Activated CD4-positive, alpha-beta T cell treated with anti-CD3 and anti-CD28 coated beads for 36 hours (primary cell): ENCODE measurements around the gene PANX2. TPM values are rescaled to one million over a fixed set of nuclear protein-coding genes. Genes with fewer than 3 reads are reported as not detected.
"Not testable (repeated sequence)": the region's sequence is repeated elsewhere in the genome, so short reads cannot be mapped to it uniquely, and the experiment has no call there.

ENCODE experiments used
- ATAC-seq: fragments of 200-7000 bp; cut with Tn5 transposase; one replicate; pipeline ENCODE4 v1.10.0; 2021; ENCODE audit warnings: mild to moderate bottlenecking, moderate library complexity
- CTCF ChIA-PET: fragments of 350-600 bp; sonication (Branson Sonifier 250); formaldehyde crosslinking; loops from one replicate; lab custom pipeline; 2021; ENCODE audit warnings: antibody characterized with exemption; lab: Charles Lee
- POLR2A ChIA-PET: fragments of 350-600 bp; sonication (Branson Sonifier 250); formaldehyde crosslinking; loops from one replicate; lab custom pipeline; 2021; ENCODE audit warnings: antibody characterized with exemption, inconsistent platforms; lab: Charles Lee
- DNase-seq: peaks from one replicate; pipeline ENCODE4 v3.0.0-alpha.2; 2020
- H3K27ac Mint-ChIP-seq: one replicate; pipeline ENCODE4 v1.8.0; 2021; ENCODE audit warnings: mixed read lengths
- H3K27me3 Mint-ChIP-seq: one replicate; pipeline ENCODE4 v1.8.0; 2021; ENCODE audit warnings: mixed read lengths
- H3K36me3 Mint-ChIP-seq: one replicate; pipeline ENCODE4 v1.8.0; 2021; ENCODE audit warnings: low read depth, mixed read lengths
- H3K4me1 Mint-ChIP-seq: one replicate; pipeline ENCODE4 v1.8.0; 2021; ENCODE audit warnings: mixed read lengths
- H3K4me3 Mint-ChIP-seq: one replicate; pipeline ENCODE4 v1.8.0; 2021; ENCODE audit warnings: mild to moderate bottlenecking, moderate library complexity, mixed read lengths
- H3K9me3 Mint-ChIP-seq: one replicate; pipeline ENCODE4 v1.8.0; 2021; ENCODE audit warnings: low read depth, mixed read lengths
- intact Hi-C, 2 experiments: fragments of 100-400 bp; cut with DNase I in 1 of 2; cut with micrococcal nuclease in 1 of 2; formaldehyde crosslinking; loops; one replicate each; pipeline versions ENCODE4 v1.14.2 to v1.15.1; 2022 to 2024; cut with DNase I, micrococcal nuclease
- total RNA-seq, 2 experiments: library from RNA; stranded (reverse); gene quantifications; one replicate each; pipeline ENCODE4 v1.2.3, GENCODE V29; 2021

The PANX2 gene
- total RNA-seq, 2 experiments from 2014 or later: 2.2 to 2.7 TPM

GRCh38 chr22:50138988-50139387 is 31.5 kb upstream of the PANX2 start:
- ChIA-PET POLR2A (no interaction called here), CTCF (interaction anchor here (0.6 kb wide), 1 partner anchor 19 kb away, joined by 4 read pairs; no protein-coding TSS in a partner anchor)
- intact Hi-C loops: no loop called here
- no peak for ATAC-seq
- no peak overlapping the region for H3K4me3 Mint-ChIP-seq
- no peaks in the 10 kb centered on the region for H3K4me1 Mint-ChIP-seq
- DNase-seq: no peak
- H3K9me3 Mint-ChIP-seq: no peaks in the 10 kb centered on the region
- peaks cover 12% of the 10 kb centered on the region for H3K27me3 Mint-ChIP-seq
- H3K27ac Mint-ChIP-seq: no peak overlapping the region
- H3K36me3 Mint-ChIP-seq: no peaks in the 10 kb centered on the region

- intact Hi-C loops: no loop called here
- DNase-seq: no peak
- no peaks in the 10 kb centered on the region for H3K36me3 Mint-ChIP-seq
- H3K4me1 Mint-ChIP-seq: no peaks in the 10 kb centered on the region
- CTCF ChIA-PET: interaction anchor here (0.6 kb wide), 1 partner anchor 75 kb away, joined by 3 read pairs; no protein-coding TSS in a partner anchor
- H3K4me3 Mint-ChIP-seq: no peak overlapping the region
- H3K27ac Mint-ChIP-seq: no peak overlapping the region
- peaks cover 12% of the 10 kb centered on the region for H3K27me3 Mint-ChIP-seq
- POLR2A ChIA-PET: interaction anchor here (0.6 kb wide), 1 partner anchor 56 kb away, joined by 3 read pairs; no protein-coding TSS in a partner anchor
- peak; percentile 30 for ATAC-seq
- H3K9me3 Mint-ChIP-seq: no peaks in the 10 kb centered on the region
Observed at GRCh38 chr22:50139843-50140415, 30.6 kb upstream of the PANX2 start.

DNA sequence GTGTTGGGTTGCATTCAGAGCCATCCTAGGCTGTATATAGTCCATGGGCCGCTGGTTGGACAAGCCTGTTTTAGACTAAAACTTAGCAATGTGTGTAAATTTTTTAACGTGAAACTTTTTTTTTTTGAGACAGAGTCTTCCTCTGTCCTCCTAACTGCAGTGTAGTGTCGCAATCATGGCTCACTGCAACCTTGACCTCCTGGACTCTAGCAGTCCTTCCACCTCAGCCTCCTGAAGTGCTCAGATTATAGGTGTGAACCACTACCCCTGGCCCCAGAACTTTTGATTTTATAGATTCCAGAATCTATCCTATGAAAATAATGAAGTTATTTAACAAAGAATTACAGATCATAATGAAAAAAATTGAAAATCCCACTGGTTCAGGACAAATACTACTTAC is 29.9 kb upstream of the PANX2 start:
- intact Hi-C loops: no loop called here
- ChIA-PET CTCF (interaction anchor here (0.6 kb wide), 1 partner anchor 76 kb away, joined by 3 read pairs; no protein-coding TSS in a partner anchor), POLR2A (no interaction called here)

DNA sequence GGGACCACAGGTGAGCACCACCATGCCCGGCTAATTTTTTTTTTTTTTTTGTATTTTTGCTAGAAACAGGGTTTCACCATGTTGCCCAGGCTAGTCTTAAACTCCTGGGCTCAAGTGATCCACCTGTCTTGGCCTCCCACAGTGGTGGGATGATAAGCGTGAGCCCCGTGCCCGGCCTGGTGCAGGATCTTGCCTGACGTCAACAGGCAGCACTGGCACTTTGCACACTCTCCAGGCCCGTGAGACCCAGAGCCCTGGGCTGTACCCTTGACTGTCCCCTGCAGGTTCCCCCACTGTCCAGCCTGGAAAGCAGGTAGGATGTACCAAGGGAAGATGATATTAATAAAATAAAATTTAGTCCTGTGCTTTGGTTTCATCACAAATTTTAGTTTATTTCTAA is 29.1 kb upstream of the PANX2 start:
- Mint-ChIP-seq H3K9me3 (no peaks in the 10 kb centered on the region), H3K4me3 (no peak overlapping the region), H3K36me3 (no peaks in the 10 kb centered on the region), H3K27me3 (peaks cover 10% of the 10 kb centered on the region), H3K27ac (no peak overlapping the region), H3K4me1 (no peaks in the 10 kb centered on the region)
- no peak for DNase-seq
- no peak for ATAC-seq
- POLR2A ChIA-PET: no interaction called here
- CTCF ChIA-PET: no interaction called here
- intact Hi-C loops: no loop called here

More for the DNA sequence above, 29.9 kb upstream of the PANX2 start:
- Mint-ChIP-seq H3K4me3 (no peak overlapping the region), H3K36me3 (no peaks in the 10 kb centered on the region), H3K9me3 (no peaks in the 10 kb centered on the region), H3K27ac (no peak overlapping the region), H3K4me1 (no peaks in the 10 kb centered on the region), H3K27me3 (peaks cover 12% of the 10 kb centered on the region)
- ATAC-seq (no peak), DNase-seq (no peak)

DNA sequence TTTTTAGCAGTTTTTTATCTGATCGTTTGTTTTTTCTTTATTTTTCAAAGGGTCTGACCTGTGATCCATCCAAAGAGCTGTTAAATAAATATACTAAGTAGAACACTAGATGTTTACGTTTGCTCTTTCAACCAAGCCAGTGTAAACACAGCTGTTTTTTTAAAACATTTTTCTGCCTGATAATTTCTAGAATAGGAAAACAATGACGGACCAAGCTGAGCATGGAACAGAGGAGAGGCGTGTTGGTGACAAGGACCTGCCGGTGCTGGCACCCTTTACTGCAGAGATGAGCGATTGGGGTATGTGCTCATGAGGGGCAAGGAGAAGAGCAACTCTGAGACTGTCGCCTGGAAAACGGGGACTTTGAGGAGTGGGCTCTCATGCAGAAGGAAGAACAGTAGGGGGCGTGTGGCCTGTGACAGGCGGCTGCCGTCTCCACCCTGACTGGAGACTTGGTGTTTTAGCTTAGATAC is 28.6 kb upstream of the PANX2 start:
- Mint-ChIP-seq H3K27ac (no peak overlapping the region), H3K9me3 (no peaks in the 10 kb centered on the region), H3K36me3 (no peaks in the 10 kb centered on the region), H3K27me3 (peaks cover 10% of the 10 kb centered on the region), H3K4me1 (no peaks in the 10 kb centered on the region), H3K4me3 (no peak overlapping the region)
- POLR2A ChIA-PET: no interaction called here
- intact Hi-C loops: no loop called here
- ATAC-seq (no peak), DNase-seq (no peak)
- CTCF ChIA-PET: interaction anchor here (1.7 kb wide), 1 partner anchor 9 kb away, joined by 4 read pairs; no protein-coding TSS in a partner anchor

DNA sequence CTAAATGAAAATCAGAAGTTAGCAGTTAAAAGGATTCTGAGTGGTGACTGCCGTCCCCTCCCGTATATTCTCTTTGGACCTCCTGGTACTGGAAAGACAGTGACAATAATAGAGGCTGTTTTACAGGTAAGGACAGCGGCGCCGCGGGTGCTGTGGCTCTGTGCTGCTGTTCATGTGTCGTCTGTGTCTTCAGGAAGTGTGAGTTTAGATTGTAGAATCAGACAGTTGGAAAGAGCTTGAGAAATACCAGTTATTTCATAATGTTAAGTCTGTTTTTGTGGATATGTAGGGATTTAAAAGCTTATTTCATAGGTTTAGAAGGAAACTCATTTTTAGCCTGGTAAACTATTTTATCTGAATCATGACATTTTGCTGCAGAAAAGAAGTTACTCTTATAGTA is 27.4 kb upstream of the PANX2 start:
- no peak overlapping the region for H3K27ac Mint-ChIP-seq
- no peak overlapping the region for H3K4me3 Mint-ChIP-seq
- POLR2A ChIA-PET: interaction anchor here (0.6 kb wide), 1 partner anchor 111 kb away, joined by 3 read pairs; no protein-coding TSS in a partner anchor
- DNase-seq (no peak), ATAC-seq (no peak)
- no peaks in the 10 kb centered on the region for H3K36me3 Mint-ChIP-seq
- intact Hi-C loops: no loop called here
- H3K27me3 Mint-ChIP-seq: peaks cover 7% of the 10 kb centered on the region
- CTCF ChIA-PET: interaction anchor here (0.5 to 1.7 kb wide), 4 partner anchors 11 to 66 kb away, joined by 3 to 4 read pairs (median 4); no protein-coding TSS in a partner anchor
- H3K4me1 Mint-ChIP-seq: no peaks in the 10 kb centered on the region
- no peaks in the 10 kb centered on the region for H3K9me3 Mint-ChIP-seq

DNA sequence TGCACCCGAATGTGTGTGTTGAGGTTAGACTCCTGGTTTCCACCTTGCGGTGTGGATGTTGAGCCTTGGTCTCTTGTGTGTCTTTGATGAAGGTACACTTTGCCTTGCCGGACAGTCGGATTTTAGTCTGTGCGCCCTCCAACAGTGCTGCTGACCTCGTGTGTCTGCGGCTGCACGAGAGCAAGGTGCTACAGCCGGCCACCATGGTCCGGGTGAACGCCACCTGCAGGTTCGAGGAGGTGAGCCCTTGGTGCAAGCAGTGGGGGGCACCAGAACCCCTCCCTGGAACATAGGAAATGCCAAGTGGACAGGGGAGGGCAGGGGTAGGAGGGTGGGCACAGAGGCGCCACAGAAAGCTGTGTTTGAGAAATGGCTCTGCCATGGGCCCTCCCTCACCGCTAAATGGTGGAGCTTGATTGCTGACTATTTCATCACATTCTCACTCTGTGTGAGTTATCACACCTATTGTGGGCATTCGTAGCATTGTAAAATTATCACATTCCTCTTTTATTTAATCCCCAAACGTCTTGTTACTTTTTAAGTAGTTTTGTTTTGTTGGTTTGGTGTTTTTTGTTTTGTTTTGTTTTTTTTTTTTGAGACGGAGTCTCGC is 26.4 kb upstream of the PANX2 start:
- no peak for DNase-seq
- H3K27me3 Mint-ChIP-seq: peaks cover 4% of the 10 kb centered on the region
- ChIA-PET POLR2A (no interaction called here), CTCF (no interaction called here)
- no peak overlapping the region for H3K4me3 Mint-ChIP-seq
- H3K36me3 Mint-ChIP-seq: no peaks in the 10 kb centered on the region
- no peak overlapping the region for H3K27ac Mint-ChIP-seq
- H3K9me3 Mint-ChIP-seq: no peaks in the 10 kb centered on the region
- no peak for ATAC-seq
- no peaks in the 10 kb centered on the region for H3K4me1 Mint-ChIP-seq
- intact Hi-C loops: no loop called here

- ChIA-PET CTCF (no interaction called here), POLR2A (no interaction called here)
- ATAC-seq (no peak), DNase-seq (no peak)
- no peaks in the 10 kb centered on the region for H3K4me1 Mint-ChIP-seq
- H3K4me3 Mint-ChIP-seq: no peak overlapping the region
- H3K27ac Mint-ChIP-seq: no peak overlapping the region
- H3K36me3 Mint-ChIP-seq: no peaks in the 10 kb centered on the region
- no peaks in the 10 kb centered on the region for H3K9me3 Mint-ChIP-seq
- intact Hi-C loops: loop anchor here in 1 of 2 experiments (5.0 kb wide), 1 partner anchor 46 kb away; no protein-coding TSS in a partner anchor
- peaks cover 6% of the 10 kb centered on the region for H3K27me3 Mint-ChIP-seq
Observed at GRCh38 chr22:50145721-50146438, 24.7 kb upstream of the PANX2 start.

GRCh38 chr22:50146439-50147238 is 23.9 kb upstream of the PANX2 start:
- ChIA-PET CTCF (interaction anchor here (2.6 kb wide), 1 partner anchor 64 kb away, joined by 13 read pairs; no protein-coding TSS in a partner anchor), POLR2A (no interaction called here)
- Mint-ChIP-seq H3K9me3 (no peaks in the 10 kb centered on the region), H3K36me3 (no peaks in the 10 kb centered on the region), H3K27me3 (peaks cover 6% of the 10 kb centered on the region), H3K4me1 (no peaks in the 10 kb centered on the region), H3K4me3 (no peak overlapping the region), H3K27ac (no peak overlapping the region)
- intact Hi-C loops: loop anchor here in 1 of 2 experiments (5.0 kb wide), 1 partner anchor 46 kb away; no protein-coding TSS in a partner anchor
- ATAC-seq (no peak), DNase-seq (no peak)

DNA sequence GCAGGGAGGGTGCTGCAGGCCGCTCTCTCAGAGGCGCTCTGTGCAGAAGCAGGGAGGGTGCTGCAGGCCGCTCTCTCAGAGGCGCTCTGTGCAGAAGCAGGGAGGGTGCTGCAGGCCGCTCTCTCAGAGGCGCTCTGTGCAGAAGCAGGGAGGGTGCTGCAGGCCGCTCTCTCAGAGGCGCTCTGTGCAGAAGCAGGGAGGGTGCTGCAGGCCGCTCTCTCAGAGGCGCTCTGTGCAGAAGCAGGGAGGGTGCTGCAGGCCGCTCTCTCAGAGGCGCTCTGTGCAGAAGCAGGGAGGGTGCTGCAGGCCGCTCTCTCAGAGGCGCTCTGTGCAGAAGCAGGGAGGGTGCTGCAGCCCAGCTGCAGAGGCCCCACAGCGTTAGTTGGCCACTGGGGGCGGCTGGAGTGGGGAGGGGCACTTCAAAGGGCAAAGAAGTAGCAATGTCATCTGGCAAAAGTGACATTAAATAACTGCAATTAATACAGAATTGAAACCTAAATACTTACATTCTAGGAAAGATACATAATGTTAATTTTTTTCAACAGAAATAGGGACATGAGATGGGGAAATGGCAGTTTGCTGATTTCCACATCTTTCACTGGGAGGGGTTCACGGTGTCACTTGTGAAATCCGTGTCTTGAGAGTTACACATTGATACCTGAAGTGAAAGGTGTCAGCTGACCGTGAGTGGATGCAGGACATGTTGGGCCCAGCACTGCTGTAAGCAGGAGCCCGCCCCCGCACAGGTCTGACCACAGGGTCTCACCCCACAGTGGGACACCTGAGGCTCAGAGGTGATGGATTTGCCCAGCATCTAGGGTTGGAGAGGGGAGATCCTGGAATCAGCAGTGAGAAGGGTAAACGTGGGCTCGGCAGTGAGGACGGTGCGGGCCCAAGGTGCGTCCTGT is 23.0 kb upstream of the PANX2 start:
- POLR2A ChIA-PET, H3K9me3 Mint-ChIP-seq, ATAC-seq, H3K4me1 Mint-ChIP-seq, H3K27ac Mint-ChIP-seq, H3K4me3 Mint-ChIP-seq, DNase-seq, H3K36me3 Mint-ChIP-seq, H3K27me3 Mint-ChIP-seq: not testable (repeated sequence)
- CTCF ChIA-PET: interaction anchor here (1.3 to 2.6 kb wide), 3 partner anchors 61 to 380 kb away, joined by 3 to 13 read pairs (median 7); no protein-coding TSS in a partner anchor
- intact Hi-C loops: loop anchor here in 1 of 2 experiments (5.0 kb wide), 1 partner anchor 45 kb away; no protein-coding TSS in a partner anchor
